ENCODE data around the gene TMC4. TPM values are rescaled to one million over a fixed set of nuclear protein-coding genes. Genes with fewer than 3 reads are reported as not detected.
A peak's percentile ranks its signal among the peaks of the same experiment; 100 is the strongest.

The TMC4 gene
- polyA plus RNA-seq, 1 donor from 2014 or later, result 0.15 TPM

DNA sequence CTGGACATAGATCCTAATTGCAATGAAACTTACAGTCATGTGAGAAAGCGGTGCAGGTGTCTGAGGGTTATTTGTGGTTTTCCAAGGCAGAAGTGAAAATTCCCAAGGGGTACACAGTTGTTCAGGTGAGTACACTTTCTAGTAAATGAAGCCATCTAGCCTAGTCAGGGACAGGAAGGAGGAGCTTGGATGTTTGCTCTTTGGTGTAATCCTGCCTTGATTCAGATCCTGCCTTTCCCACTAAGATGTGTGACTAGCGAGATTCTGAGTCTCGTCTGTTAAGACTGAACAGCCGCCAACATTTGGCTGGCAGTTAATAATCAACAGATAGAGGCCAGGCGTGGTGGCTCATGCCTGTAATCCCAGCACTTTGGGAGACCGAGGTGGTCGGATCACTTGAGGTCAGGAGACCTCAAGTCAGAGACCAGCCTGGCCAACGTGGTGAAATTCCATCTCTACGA lies 30.2 kb upstream of the TMC4 start:
- Histone ChIP-seq H4K20me1 (ENCODE audit: insufficient read depth) (peaks cover 13% of the 10 kb centered on the region), H2AFZ (ENCODE audit: low read depth, low read length) (no peak overlapping the region), H3K27me3 (ENCODE audit: insufficient read depth, low read depth, low read length) (no peaks in the 10 kb centered on the region), H3K79me2 (replicated peaks; ENCODE audit: insufficient read depth, low read length) (peaks cover 48% of the 10 kb centered on the region), H3K4me2 (ENCODE audit: low read length) (no peak overlapping the region), H3K9me2 (ENCODE audit: insufficient read depth, low read length) (no peaks in the 10 kb centered on the region), H3F3A (ENCODE audit: insufficient read depth, low read length, poor library complexity, severe bottlenecking) (no peaks in the 10 kb centered on the region), H3K36me3 (ENCODE audit: insufficient read depth, low read length) (no peaks in the 10 kb centered on the region), H3K9me3 (ENCODE audit: low read length) (no peaks in the 10 kb centered on the region), H3K9ac (ENCODE audit: low read length) (no peak overlapping the region), H3K27ac (ENCODE audit: low read length) (no peak overlapping the region), H3K4me3 (ENCODE audit: low read length) (no peak overlapping the region)
- TF ChIP-seq RAD21 (conservative IDR thresholded peaks at IDR 0.05), result no peak
- no peak for TF ChIP-seq EP300 (conservative IDR thresholded peaks at IDR 0.05; ENCODE audit: poor library complexity, severe bottlenecking)
- no peak for TF ChIP-seq MXI1 (conservative IDR thresholded peaks at IDR 0.05; ENCODE audit: poor library complexity, severe bottlenecking)
- no peak for TF ChIP-seq SMC3 (conservative IDR thresholded peaks at IDR 0.05; ENCODE audit: poor library complexity)

GRCh38 chr19:54201980-54202379 lies 29.0 kb upstream of the TMC4 start:
- TF ChIP-seq REST (IDR thresholded peaks at IDR 0.05; ENCODE audit: borderline replicate concordance), result no peak
- TF ChIP-seq EZH2 (IDR thresholded peaks at IDR 0.05; ENCODE audit: borderline replicate concordance, insufficient read depth, low read length, poor library complexity, severe bottlenecking), result no peak
- TF ChIP-seq CTCF (IDR thresholded peaks at IDR 0.05; ENCODE audit: poor library complexity, severe bottlenecking), result no peak
- TF ChIP-seq TAF1 (IDR thresholded peaks at IDR 0.05; ENCODE audit: low read depth), result no peak
- TF ChIP-seq RAD21 (conservative IDR thresholded peaks at IDR 0.05), result no peak
- no peak for TF ChIP-seq SMC3 (conservative IDR thresholded peaks at IDR 0.05; ENCODE audit: poor library complexity)
- TF ChIP-seq MXI1 (conservative IDR thresholded peaks at IDR 0.05; ENCODE audit: poor library complexity, severe bottlenecking), result no peak
- TF ChIP-seq POLR2AphosphoS5 (IDR thresholded peaks at IDR 0.05), result no peak
- no peak for TF ChIP-seq EP300 (conservative IDR thresholded peaks at IDR 0.05; ENCODE audit: poor library complexity, severe bottlenecking)
- Histone ChIP-seq H2AFZ (ENCODE audit: low read depth, low read length) (no peak overlapping the region), H3K4me2 (ENCODE audit: low read length) (peak overlapping the region; percentile 87), H3K36me3 (ENCODE audit: insufficient read depth, low read length) (no peaks in the 10 kb centered on the region), H3K4me3 (ENCODE audit: low read length) (peak overlapping the region; percentile 80), H4K20me1 (ENCODE audit: insufficient read depth) (peaks cover 13% of the 10 kb centered on the region), H3K9me2 (ENCODE audit: insufficient read depth, low read length) (no peaks in the 10 kb centered on the region), H3K27me3 (ENCODE audit: insufficient read depth, low read depth, low read length) (no peaks in the 10 kb centered on the region), H3F3A (ENCODE audit: insufficient read depth, low read length, poor library complexity, severe bottlenecking) (no peaks in the 10 kb centered on the region), H3K27ac (ENCODE audit: low read length) (no peak overlapping the region), H3K79me2 (replicated peaks; ENCODE audit: insufficient read depth, low read length) (peaks cover 48% of the 10 kb centered on the region), H3K9me3 (ENCODE audit: low read length) (no peaks in the 10 kb centered on the region), H3K9ac (ENCODE audit: low read length) (peak overlapping the region; percentile 86)

Measured in neural cell (in vitro differentiated cells).